CD4-positive, alpha-beta T cell treated with Interleukin-6 for 4 hours (primary cell): ENCODE measurements around the gene NDUFA6.
A peak's percentile ranks its signal among the peaks of the same experiment; 100 is the strongest.
"Not testable (repeated sequence)": the region's sequence is repeated elsewhere in the genome, so short reads cannot be mapped to it uniquely, and the experiment has no call there.

ENCODE experiments used
- DNase-seq: peaks from one replicate; pipeline ENCODE4 v3.0.0-alpha.2; 2020; ENCODE audit warnings: mixed read lengths

NDUFA6 gene

GRCh38 chr22:42111798-42112197 lies 21.2 kb upstream of the NDUFA6 start:
- DNase-seq: no peak

DNA sequence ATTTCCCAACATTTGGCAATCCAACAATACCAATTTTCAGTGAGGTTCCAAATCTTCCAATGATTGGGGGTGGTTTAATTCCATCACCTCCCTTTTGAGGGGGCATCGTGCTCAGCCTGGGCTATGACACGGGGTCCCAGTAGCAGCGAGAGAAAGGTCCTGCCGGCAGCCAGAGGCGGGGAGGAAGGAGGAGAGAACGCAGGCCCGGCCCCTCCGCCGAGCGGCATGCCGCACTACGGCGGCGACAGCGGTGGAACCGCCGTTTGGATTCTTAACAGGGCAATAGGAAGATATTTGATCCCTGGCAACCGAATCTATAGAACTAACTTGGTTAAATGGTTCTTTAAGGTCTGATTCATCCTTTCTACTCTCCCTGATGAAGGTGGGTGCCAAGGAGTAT lies 18.3 kb upstream of the NDUFA6 start:
- no peak for DNase-seq

- not testable (repeated sequence) for DNase-seq
These were observed 13.8 kb upstream of the NDUFA6 start for GRCh38 chr22:42104332-42104860.

DNA sequence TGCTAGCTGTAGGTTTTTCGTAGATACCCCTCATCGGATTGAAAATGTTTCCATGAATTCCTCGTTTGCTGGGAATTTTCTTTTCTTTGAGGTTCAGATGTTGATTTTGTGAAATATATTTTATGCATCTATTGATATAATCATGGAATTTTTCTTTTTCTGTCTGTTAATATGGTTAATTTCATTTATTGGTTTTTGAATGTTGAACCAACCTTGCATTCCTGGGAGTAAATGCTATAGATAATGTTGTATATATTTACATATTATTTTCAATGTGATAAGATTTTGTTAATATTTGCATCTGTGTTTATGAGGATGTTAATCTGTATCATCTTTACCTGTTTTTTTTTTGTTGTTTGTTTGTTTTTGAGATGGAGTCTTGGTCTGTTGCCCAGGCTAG lies 10.6 kb upstream of the NDUFA6 start:
- no peak for DNase-seq

DNA sequence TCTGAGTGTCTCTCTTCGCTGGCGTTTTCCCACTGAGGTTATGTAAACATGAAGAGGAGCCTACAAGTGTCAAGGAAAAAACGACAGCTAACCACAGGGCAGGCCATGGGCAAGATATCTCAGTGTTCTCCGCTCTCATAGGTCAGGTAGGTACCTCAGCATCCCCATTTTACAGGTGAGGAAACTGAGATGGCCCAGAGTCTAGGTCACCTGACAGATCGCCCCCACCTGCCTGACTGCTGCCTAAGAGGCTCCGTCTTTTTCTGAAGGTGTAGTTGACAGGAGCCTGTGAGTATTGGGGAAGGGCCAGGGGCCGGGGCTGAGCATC lies 847 bp upstream of the NDUFA6 start:
- peak; percentile 10 for DNase-seq

GRCh38 chr22:42086051-42086450 lies 4.5 kb downstream of the NDUFA6 start:
- no peak for DNase-seq

- no peak for DNase-seq
These were observed 5.7 kb downstream of the NDUFA6 start for GRCh38 chr22:42084874-42085273.

DNA sequence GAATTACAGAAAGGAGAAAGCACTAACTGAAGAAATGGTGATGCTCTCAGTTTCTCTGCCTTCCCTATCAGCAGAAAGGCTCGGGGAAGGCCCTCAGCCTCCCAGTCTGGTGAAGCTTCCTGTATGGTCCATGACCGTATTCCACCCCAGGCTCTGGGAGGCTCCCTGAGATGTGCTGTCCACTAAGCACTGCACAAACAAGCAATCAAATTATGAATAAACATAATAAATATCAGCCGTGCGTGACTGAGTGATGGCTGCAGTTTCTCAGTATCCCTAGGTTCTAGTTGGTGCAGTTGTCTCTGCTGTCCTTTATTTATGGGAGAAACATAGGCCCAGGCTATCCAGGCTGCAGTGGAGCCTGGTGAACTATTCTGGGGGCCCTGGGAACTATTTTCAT lies 7.5 kb downstream of the NDUFA6 start:
- no peak for DNase-seq

DNA sequence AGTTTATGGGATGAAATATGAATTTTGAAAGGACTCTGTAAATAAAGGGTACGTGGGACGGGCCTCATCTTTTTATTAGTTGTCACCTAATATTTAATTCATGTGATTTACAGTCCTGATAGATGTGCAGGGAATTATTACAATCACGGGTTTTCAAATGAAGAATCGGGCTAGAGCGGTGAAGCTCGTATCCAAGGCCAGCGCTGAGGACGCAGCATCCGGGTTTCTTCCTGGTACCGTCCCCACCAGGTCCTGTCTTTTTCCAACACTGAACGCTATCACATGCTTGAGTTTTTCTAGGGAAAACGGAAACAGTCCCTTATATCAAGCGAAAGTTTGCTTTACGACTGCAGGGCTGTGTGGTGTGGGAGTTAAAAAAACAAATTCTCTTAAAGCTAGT lies 10.3 kb downstream of the NDUFA6 start:
- DNase-seq: peak; percentile 37

GRCh38 chr22:42079319-42080251 lies 11.0 kb downstream of the NDUFA6 start, which contains the start of gene SMDT1:
Gene SMDT1, plus strand, starts transcription at chr22:42079700. Its CDS starts 69 bp downstream, at chr22:42079769.
- peak; percentile 99 for DNase-seq

DNA sequence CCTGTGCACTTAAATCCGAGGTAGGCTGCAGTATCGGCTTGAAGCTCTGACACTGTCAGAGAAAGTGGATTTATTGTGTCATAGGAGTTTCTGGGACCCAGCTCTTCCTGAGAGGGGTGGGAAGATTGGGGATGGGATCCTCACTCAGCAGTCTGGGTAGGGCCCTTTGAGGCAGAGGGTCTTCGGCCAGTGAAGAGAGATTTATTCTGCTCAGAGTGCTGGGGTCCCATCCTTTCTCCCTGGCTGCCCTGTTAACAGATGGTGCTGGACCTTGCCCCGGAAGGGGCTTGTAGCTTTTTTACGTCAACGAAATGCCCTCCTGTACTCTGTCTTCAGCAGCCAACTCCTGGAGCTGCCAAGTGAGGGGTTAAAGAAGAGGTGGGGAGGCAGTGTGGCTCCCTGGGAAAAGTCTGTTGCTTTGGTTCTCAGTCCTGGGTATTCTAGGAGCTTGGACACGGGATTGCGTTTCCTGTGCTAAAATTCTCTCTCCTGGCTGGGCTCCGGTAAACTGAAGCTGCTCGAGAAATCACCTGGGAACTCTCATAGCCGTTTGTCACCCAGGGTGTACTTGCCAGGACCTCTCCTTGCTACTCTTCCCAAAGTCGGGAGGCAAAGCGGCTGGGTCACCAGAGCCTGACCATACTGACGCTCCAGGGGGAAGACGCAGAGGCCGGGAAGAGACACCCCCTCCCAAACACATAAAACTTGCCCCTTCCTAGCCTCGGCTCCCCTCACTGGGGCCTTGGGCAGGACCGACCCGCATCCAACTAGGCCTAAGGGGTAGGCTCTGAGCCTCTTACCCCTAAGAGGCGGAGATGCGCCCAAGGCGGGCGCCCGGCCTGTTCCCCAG lies 11.9 kb downstream of the NDUFA6 start:
- DNase-seq: no peak

- no peak for DNase-seq
These were observed 13.0 kb downstream of the NDUFA6 start for GRCh38 chr22:42077486-42078125.

GRCh38 chr22:42076764-42077485 lies 13.6 kb downstream of the NDUFA6 start:
- DNase-seq: no peak

DNA sequence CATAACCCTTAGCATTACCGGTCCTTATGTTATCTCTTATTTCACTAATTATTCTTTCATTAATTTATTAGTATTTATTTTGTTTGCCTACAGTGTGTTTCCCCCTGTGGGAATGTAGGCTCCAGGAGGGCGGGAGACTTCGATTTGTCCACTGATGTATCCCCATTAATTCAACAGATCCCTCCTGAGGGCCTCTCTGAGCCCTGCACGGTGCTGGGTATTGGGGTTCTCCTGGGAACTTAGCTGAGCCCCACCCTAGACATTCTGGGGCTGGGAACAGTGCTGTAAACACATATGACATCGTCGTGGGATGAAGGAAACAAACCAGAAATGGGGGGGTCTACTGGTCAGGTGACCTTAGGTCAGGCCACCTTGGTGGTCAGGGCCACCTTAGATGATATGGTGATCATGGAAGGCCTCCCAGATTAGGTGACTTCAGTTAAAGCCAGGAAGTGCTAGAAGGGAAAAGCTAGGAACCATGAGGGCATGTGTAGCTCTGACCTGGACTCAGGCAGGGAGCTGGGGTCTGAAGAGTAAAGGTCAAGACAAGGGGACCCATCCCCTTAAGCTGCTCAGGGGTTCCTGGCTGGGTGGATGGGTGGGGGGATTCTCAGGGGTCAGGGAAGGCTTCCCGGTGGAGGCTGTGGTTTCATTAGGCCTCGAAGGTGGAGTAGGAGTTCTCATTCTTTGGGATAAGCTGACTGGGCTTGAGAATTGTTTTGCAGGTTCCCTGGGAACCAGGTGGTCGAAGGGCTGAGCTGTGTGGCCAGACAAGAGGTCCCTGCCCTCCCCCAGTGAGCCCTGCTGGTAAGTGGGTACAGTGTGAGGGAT lies 15.5 kb downstream of the NDUFA6 start:
- DNase-seq: no peak

- DNase-seq: peak; percentile 72
These were observed 16.3 kb downstream of the NDUFA6 start, which contains the start of gene PHETA2 for GRCh38 chr22:42074132-42074811. Gene PHETA2, plus strand, starts transcription at chr22:42074248. Its CDS starts 3,046 bp downstream, at chr22:42077294.

DNA sequence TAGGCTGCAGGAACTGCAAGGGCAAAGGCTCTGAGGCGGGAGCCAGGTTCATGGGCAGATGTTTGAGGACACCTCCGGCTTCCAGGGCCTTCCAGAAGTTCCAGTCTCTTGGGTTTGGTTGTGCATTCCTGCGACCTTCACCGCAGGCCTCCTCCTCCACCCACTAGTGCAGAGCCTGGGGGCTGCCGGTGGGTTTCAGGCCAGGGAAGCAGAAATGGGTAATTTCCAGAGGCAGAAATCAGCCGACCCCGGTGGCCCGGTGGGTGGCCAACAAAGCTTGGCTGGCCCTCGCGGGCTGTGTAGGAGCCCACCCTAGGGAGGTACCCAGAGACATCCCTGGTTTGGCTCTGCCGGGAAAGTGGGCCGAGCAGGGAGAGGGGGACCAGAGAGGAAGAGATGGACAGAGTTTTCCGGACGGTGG lies 16.9 kb downstream of the NDUFA6 start:
- DNase-seq: no peak

DNA sequence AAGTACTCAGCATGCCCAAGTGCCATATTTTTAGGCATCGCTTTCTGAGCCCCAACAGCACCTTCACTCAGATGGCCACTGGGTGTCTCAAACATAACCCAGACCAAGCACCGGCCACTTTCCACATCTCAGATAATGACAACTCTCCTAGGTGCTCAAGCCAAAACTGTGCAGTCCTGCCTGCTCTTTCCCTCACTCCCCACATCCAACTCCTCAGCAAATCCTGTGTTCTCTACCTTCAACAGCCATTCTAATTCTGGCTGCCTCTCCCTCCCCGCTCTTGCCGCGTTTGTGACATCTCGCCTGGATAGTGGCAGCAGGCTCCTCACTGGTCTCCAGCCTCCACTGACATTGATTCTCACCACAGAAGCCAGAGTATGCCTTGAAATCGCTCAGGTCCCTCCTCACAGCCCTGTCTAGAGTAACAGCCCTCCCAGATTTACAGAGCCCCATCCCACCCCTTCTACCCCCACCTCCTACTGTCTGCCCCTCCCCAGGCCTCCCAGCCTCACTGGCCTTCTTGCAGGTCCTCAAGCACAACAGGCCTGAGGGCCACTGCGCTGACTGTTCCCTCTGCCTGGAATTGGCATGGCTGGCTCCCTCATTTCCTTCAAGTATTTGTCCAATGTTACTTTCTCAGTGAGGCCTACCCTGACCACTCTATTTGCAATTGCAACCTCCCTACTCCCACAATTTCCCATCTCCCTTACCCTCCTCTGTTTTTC lies 17.8 kb downstream of the NDUFA6 start:
- no peak for DNase-seq

DNA sequence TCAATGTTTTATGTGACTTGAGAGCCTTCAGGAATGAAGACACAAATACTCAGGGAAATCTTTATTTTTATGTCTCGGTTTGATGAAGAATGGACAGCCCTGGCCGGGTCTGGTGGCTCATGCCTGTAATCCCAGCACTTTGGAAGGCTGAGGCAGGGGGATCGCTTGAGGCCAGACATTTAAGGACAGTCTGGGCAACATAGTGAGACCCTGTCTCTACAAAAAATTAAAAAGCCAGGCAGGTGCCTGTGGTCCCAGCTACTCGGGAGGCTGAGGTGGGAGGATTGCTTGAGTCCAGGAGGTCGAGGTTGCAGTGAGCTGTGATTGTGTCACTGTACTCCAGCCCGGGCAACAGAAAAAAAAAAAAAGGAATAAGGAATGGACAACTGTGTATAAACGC lies 19.1 kb downstream of the NDUFA6 start:
- not testable (repeated sequence) for DNase-seq

GRCh38 chr22:42070517-42071422 lies 19.8 kb downstream of the NDUFA6 start, which contains the start of gene NAGA:
Gene NAGA, minus strand, starts transcription at chr22:42070812. Its CDS starts 515 bp downstream, at chr22:42070297.
- peak; percentile 97 for DNase-seq
